ENCODE data around the gene ARF3.

GRCh38 chr12:48980389-48980952, 23.2 kb upstream of the ARF3 start:
- TF ChIP-seq CTCF (IDR thresholded peaks at IDR 0.05) (no peak), POLR2AphosphoS5 (IDR thresholded peaks at IDR 0.05; ENCODE audit: low read depth, low read length) (no peak), REST (IDR thresholded peaks at IDR 0.05; ENCODE audit: insufficient read depth in 1 of 2, low read depth in 2 of 2, low read length in 1 of 2) (no peak), TCF7L2 (IDR thresholded peaks at IDR 0.05; ENCODE audit: low read depth, low read length) (no peak), SIN3A (IDR thresholded peaks at IDR 0.05; ENCODE audit: borderline replicate concordance, insufficient read depth, low read depth, low read length) (no peak)

All from Panc1 (cell line).